Occipital lobe (tissue), 2 donors: ENCODE measurements around the gene TCFL5. TPM values are rescaled to one million over a fixed set of nuclear protein-coding genes. Genes with fewer than 3 reads are reported as not detected.
A peak's percentile ranks its signal among the peaks of the same experiment; 100 is the strongest.

Experiments used
- DNase-seq: peaks from one replicate; lab custom pipeline; 2025; lab: John Stamatoyannopoulos, UW
- total RNA-seq: library from RNA; depleted of rRNA; stranded (reverse); fragments of >200 nt; gene quantifications from one replicate; pipeline ENCODE4 v1.2.3, GENCODE V29; 2014

Gene TCFL5
- 12.3 TPM for total RNA-seq

DNA sequence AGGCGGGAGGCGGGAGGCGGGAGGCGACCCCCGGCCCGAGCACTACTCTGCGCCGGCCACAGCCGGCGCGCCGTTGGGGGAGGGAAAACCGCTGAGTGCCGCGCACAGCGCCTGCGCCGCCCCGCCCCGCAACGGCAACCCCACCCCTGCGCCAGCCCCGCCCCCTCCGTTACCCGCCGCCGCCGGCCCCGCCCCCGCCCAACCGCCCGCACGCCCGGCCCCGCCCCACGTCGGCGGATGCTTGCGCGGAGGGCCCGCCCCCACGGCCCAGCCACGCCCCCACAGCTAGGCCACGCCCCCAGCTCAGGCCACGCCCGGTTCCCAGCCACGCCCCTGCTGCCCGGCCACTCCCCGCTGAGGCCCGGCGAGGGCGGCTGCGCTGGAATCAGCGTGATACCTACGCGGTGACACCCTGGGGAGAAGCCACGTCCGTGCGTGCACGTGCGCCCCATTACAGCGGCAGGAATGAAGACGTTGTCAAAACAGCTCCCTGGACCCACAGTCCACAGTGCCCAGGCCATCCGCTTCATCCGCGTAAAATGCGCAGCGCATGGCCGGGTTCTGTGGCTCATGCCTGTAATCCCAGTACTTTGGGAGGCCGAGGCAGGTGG, at the start of gene TCFL5:
TCFL5 (minus strand) TSS at position 97 of the 611 bp plus-strand sequence. CDS start 152 bp downstream, outside the sequence.
- peak; percentile 87 for DNase-seq

DNA sequence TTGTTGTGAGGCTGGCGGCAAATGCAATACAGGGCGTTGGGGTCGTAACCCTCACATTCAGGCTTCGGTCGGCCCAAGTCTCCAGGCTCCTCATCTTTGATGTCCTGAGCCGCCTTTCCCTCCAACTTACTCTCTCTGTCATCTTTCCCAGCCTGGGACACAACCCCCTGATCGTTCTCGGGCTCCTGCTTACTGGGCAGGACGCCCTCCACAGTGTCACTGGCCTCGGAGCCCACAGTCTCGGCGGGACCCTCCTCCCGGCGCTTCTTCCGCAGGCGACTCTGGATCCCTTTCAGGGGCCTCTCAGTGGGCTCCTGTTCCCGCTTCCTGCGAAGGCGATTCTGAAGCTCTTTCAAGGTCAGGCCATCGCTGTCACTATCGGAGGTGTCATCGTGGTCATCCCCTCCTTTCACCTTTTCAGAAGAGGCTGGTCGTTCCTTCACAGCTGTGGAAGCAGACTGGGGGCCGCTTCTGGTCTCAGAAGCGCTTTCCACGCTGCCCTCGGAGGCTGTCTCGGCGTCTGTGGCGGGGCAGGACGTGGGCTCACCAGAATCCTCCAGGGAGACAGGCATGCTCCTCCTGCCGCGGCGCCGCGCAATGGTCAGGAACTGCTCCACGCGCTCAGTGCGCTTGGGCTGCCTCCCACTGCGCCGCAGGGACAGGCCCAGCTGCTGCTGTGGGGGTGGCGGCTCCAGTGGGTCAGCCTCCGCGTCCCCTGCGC, 49.3 kb upstream of the TCFL5 start:
- DNase-seq: no peak

DNA sequence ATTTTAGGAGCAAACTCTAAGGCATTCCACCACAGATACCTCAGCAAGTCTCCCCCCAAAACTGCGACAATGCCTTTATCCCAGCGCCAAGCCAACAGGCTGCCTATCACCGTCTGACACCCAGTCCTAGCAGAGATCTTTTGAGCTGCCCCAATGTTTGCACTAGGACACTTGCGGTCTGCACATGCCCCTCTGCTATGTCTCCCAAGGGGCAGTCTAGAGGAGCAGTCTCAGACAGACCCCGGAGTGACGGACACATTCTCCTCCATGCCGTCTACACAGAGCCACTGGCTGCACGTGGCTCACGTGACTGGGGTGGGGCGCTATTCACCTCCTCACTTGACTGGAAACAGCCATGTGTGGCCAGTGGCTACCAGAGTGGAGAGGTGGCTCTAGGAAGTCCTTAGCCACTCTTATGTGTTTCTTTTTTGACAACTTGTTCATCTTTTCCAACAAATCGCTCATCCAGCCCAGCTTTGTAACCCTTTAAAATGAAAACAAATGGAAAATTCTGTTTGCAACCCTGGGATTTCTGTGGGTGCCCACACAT, 48.7 kb upstream of the TCFL5 start:
- DNase-seq: no peak

DNA sequence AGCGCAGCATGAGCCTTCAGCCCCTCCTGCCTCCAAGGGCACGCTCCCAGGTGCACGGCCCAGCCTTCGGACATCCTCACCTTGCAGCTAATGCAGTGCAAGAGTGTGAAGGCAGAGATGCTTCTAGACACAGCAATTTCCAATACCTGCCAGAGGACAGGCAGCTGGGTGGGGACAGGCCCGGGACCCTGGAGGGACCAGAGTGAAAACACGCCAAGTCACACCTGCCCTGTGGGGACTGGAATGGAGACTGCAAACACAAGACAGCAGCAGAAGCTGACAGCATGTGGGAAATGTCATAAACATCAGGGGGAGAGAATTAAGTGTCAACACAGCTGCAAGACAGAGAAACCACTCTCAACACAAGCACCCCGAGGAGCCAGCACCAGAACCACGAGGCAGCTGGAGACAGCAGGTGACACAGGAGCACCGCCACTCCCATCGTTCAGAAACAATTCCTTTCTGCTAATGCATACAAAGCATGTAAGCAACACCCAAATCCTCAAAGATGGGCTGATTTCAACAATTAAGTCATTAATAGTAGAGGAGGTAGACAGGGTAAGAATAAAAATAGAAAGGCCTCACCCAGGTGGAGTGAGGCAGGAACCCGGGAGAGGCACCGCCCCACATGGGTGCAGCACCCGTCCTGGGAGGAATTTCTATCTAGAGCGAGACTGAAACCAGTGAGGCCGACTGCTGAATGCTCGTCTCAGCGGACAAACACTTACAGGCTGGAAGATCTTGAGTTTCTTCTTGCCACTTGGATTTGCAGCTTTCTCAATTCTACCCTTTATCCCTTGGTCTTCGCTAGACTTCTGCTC, 47.6 kb upstream of the TCFL5 start:
- no peak for DNase-seq

- no peak for DNase-seq
These were observed 46.0 kb upstream of the TCFL5 start for GRCh38 chr20:62907384-62908317.

DNA sequence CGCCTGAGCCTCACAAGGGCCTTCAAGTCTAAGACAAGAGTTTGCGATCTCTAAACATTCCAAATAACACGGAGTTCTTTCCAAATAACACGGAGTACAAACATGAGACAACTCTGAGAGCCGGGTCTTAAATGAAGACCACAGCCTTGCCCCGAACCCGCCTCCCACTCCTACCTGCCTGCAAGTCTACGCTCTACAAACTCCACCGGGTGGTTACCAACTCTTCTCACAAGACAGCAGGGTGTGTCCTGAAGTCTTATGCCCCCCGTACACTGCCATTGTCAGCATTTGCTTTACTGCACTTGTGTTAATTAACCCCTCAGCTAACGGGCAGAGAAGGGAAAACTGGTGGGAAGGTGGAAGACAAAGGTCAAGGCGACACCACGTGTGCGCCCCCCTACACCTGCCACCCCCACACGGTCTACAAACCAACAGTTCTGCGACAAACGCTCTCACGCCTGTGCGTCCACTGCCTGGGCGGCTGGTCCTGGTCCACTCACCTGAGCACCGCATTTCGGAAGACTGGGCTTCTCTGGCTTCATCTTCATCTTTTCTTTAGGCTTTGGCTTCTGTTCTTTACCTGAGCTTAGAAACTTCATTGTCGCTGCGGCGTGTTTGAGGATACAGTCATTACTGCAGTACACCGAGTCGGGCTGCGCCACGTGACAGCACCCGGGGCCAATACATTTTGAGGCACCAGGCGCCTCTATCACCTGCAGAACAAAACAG, 45.2 kb upstream of the TCFL5 start:
- no peak for DNase-seq

GRCh38 chr20:62906209-62906608, 44.6 kb upstream of the TCFL5 start:
- no peak for DNase-seq

GRCh38 chr20:62905536-62906117, 44.0 kb upstream of the TCFL5 start:
- no peak for DNase-seq

GRCh38 chr20:62902926-62903615, 41.4 kb upstream of the TCFL5 start:
- no peak for DNase-seq

- DNase-seq: no peak
These were observed 40.3 kb upstream of the TCFL5 start for GRCh38 chr20:62901891-62902290.

DNA sequence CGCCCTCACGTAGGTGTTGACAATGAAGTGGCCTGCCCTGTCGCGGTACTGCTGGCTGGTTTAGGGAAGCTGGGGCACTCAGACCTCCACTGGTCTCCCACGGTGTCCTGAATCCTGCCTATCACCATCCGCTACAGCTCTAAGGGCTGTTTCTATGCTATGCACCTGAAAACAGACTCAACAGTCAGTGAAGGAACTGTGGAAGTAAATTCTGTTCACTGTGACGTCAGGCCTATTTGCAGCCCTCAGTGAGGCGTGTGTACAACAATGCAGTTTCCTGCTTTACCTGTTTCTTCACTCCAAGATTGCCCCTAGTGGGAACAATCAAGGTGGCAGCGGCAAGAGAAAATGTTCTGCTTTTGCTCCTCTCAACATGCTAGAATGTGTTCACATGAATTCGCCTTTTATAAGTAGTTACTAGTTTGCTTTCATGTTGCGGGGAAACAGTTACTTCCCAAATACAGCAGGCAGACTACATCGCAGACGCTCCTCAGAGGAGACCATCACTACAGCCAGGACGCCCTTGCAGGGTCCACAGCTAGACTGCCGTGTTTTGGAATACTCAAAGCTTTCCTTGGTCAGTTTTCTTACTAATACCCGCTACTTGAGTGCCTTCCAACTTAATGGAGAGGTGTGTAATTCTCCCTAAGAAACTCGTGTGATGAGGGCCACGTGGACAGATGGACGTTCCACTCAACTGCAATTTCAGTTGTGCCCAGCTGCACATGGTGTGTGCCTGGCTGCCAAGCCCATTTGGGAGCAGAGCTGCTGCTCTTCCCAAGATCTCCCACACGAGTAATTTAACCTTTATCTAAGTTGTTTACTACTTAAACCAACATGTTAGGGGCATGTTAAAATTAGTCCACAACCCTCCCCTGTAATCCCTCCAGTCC, 39.3 kb upstream of the TCFL5 start:
- no peak for DNase-seq

DNA sequence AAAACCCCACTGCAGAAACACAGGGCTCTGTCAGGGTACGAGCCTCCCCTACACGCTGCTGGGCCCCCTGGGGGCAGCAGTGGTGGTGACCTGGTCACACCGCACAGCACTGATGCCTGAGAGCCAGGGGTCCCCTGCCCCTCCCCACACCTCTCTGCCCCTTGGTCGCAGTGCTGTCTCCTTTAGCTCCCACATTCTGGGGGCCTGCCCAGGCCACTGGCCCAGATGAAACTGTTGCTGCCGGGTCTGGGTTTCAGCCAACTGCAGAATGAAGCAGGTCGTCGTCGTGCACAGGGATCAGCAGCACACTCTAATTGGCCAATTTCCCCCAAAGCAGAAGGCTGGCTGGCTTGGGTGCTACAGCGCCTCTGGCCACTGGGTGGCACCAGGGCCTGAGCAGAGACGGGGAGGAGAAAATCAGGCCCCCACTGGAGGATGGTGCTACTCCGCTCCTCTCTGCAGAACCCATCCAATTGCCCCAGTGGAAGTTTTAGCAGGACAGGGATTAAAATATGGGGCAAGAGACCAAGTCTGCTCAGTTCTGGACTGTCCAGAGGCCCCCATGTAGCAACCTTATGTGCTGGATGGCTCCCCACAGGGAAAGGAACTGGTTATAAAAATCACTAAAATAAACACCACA, 38.5 kb upstream of the TCFL5 start:
- DNase-seq: peak; percentile 71

- no peak for DNase-seq
These were observed 38.0 kb upstream of the TCFL5 start for GRCh38 chr20:62899633-62900051.

GRCh38 chr20:62898970-62899632, 37.5 kb upstream of the TCFL5 start:
- no peak for DNase-seq

DNA sequence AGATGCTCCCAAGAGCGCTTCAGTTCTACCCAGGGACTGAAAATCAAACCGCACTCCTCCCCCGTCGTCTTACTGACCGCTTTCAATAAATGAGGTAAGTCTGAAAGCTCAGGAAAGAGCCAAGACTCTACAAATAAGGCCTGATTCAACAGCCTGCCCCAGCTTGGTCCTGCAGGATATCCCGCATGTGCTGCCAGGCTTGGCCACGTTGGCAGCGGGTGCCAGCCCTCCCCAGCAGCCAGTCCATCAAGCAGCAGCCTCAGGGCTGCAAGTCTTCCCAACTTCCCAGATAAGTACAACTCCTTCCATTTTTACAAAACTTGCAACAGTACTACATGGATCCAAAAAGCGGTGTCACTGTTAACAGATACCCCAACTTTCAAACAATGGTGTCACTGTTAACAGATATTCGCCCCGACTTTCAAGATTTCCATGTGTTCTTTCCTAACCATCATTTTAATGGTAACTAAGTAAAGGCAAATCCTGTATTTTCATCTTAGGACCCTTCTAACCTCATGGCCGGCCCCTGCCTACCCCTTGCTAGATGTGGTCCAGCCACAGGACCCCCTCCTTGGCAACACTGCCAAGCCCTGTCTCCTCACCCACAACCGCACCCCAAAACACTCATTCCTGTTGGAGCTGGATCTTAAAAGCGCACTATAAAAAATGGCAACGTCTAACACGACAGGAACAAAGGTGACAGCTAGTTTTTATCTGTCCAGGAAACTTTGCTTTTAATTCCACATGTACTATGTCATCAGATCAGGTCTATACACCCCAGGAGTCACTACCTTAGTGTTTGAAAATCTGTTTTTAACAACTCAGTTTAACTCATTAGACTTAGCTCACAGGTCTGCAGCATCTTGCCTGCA, 36.7 kb upstream of the TCFL5 start:
- no peak for DNase-seq

- DNase-seq: no peak
These were observed 36.0 kb upstream of the TCFL5 start for GRCh38 chr20:62897666-62898065.
